Osteoblast (primary cell): Measurements from ENCODE around the gene MBNL3. TPM values are rescaled to one million over a fixed set of nuclear protein-coding genes. Genes with fewer than 3 reads are reported as not detected.

ENCODE experiments used
- DNase-seq: peaks from one replicate; pipeline ENCODE4 v3.0.0; 2011; ENCODE audit warnings: low spot score, mixed read lengths; ENCODE audit not compliant: insufficient read length; ENCODE audit errors: missing footprints
- H2AFZ ChIP-seq: 2 replicates; pipeline ENCODE4 v1.6.0; 2011; ENCODE audit warnings: mild to moderate bottlenecking, low read length
- H3K27ac ChIP-seq: 2 replicates; pipeline ENCODE4 v1.5.1; 2011; ENCODE audit warnings: mild to moderate bottlenecking, low read depth, low read length, moderate library complexity
- H3K27me3 ChIP-seq: 2 replicates; pipeline ENCODE4 v1.6.0; 2012; ENCODE audit warnings: mild to moderate bottlenecking, control low read depth, inconsistent platforms, low read length, moderate library complexity; ENCODE audit not compliant: insufficient read depth
- H3K36me3 ChIP-seq: 2 replicates; pipeline ENCODE4 v1.5.1; 2011; ENCODE audit warnings: mild to moderate bottlenecking, low read length, control low read depth, moderate library complexity; ENCODE audit not compliant: insufficient read depth
- H3K4me1 ChIP-seq: 2 replicates; pipeline ENCODE4 v1.5.1; 2011; ENCODE audit warnings: mild to moderate bottlenecking, low read length, control low read depth, moderate library complexity; ENCODE audit not compliant: insufficient read depth
- H3K4me2 ChIP-seq: 2 replicates; pipeline ENCODE4 v1.6.0; 2011; ENCODE audit warnings: mild to moderate bottlenecking, low read length; ENCODE audit not compliant: insufficient read depth
- H3K4me3 ChIP-seq: fragments of 200-600 bp; sonication (generic); 3 replicates; pipeline ENCODE4 v1.5.1; 2012; ENCODE audit warnings: mild to moderate bottlenecking, low read length, inconsistent platforms; ENCODE audit not compliant: insufficient read depth
- H3K79me2 ChIP-seq: 2 replicates; pipeline ENCODE4 v1.6.0; 2012; ENCODE audit warnings: mild to moderate bottlenecking, low read length, control low read depth, inconsistent platforms; ENCODE audit not compliant: insufficient read depth
- H3K9me3 ChIP-seq: 2 replicates; pipeline ENCODE4 v1.5.1; 2011; ENCODE audit warnings: low read depth, low read length, control low read depth
- H4K20me1 ChIP-seq: 2 replicates; pipeline ENCODE4 v1.6.0; 2012; ENCODE audit warnings: mild to moderate bottlenecking, low read length, control low read depth; ENCODE audit not compliant: insufficient read depth
- CTCF ChIP-seq: IDR thresholded peaks from 2 replicates; pipeline ENCODE4 v1.5.1; 2011; ENCODE audit warnings: mild to moderate bottlenecking, low read depth, low read length, moderate library complexity; ENCODE audit errors: extremely low read depth
- total RNA-seq: library from RNA; depleted of rRNA; stranded (reverse); fragments of >200 nt; gene quantifications from 2 replicates; pipeline ENCODE4 v1.2.3, GENCODE V29; 2012

The MBNL3 gene
- total RNA-seq, 1 donor: 1.8 TPM

GRCh38 chrX:132389480-132389879, 99.4 kb downstream of the MBNL3 start:
- Histone ChIP-seq H3K79me2 (no peaks in the 10 kb centered on the region), H3K9me3 (no peaks in the 10 kb centered on the region), H2AFZ (no peak overlapping the region), H3K27me3 (no peaks in the 10 kb centered on the region), H3K4me1 (no peaks in the 10 kb centered on the region), H3K4me2 (no peak overlapping the region), H3K36me3 (no peaks in the 10 kb centered on the region), H4K20me1 (no peaks in the 10 kb centered on the region), H3K27ac (no peak overlapping the region), H3K4me3 (no peak overlapping the region)
- no peak for TF ChIP-seq CTCF
- no peak for DNase-seq

GRCh38 chrX:132388371-132388770, 100.5 kb downstream of the MBNL3 start:
- Histone ChIP-seq H3K36me3 (no peaks in the 10 kb centered on the region), H3K79me2 (no peaks in the 10 kb centered on the region), H3K27me3 (peaks cover 4% of the 10 kb centered on the region), H3K9me3 (no peaks in the 10 kb centered on the region), H3K4me2 (no peak overlapping the region), H3K4me1 (no peaks in the 10 kb centered on the region), H3K4me3 (no peak overlapping the region), H3K27ac (no peak overlapping the region), H2AFZ (no peak overlapping the region), H4K20me1 (no peaks in the 10 kb centered on the region)
- no peak for DNase-seq
- TF ChIP-seq CTCF: no peak

- H2AFZ ChIP-seq: no peak overlapping the region
- H3K27ac ChIP-seq: no peak overlapping the region
- no peak overlapping the region for H3K4me2 ChIP-seq
- H3K4me1 ChIP-seq: no peaks in the 10 kb centered on the region
- no peak for DNase-seq
- H3K9me3 ChIP-seq: no peaks in the 10 kb centered on the region
- no peaks in the 10 kb centered on the region for H3K36me3 ChIP-seq
- H3K4me3 ChIP-seq: no peak overlapping the region
- peaks cover 7% of the 10 kb centered on the region for H3K27me3 ChIP-seq
- no peaks in the 10 kb centered on the region for H3K79me2 ChIP-seq
- TF ChIP-seq CTCF: no peak
- no peaks in the 10 kb centered on the region for H4K20me1 ChIP-seq
Observed at GRCh38 chrX:132384301-132384700, 104.5 kb downstream of the MBNL3 start.

- Histone ChIP-seq H3K4me2 (no peak overlapping the region), H3K9me3 (no peaks in the 10 kb centered on the region), H3K27ac (no peak overlapping the region), H3K4me1 (no peaks in the 10 kb centered on the region), H3K4me3 (no peak overlapping the region), H4K20me1 (no peaks in the 10 kb centered on the region), H2AFZ (no peak overlapping the region), H3K27me3 (peaks cover 9% of the 10 kb centered on the region), H3K36me3 (no peaks in the 10 kb centered on the region), H3K79me2 (no peaks in the 10 kb centered on the region)
- TF ChIP-seq CTCF: no peak
- DNase-seq: no peak
Observed at GRCh38 chrX:132382068-132382467, 106.8 kb downstream of the MBNL3 start.
